NCI-H1694 (cell line): ENCODE results near the gene ITGAL.
"Not testable (repeated sequence)": the region's sequence is repeated elsewhere in the genome, so short reads cannot be mapped to it uniquely, and the experiment has no call there.

Experiments used
- DNase-seq: peaks from one replicate; lab custom pipeline; 2025; lab: John Stamatoyannopoulos, UW

ITGAL gene

DNA sequence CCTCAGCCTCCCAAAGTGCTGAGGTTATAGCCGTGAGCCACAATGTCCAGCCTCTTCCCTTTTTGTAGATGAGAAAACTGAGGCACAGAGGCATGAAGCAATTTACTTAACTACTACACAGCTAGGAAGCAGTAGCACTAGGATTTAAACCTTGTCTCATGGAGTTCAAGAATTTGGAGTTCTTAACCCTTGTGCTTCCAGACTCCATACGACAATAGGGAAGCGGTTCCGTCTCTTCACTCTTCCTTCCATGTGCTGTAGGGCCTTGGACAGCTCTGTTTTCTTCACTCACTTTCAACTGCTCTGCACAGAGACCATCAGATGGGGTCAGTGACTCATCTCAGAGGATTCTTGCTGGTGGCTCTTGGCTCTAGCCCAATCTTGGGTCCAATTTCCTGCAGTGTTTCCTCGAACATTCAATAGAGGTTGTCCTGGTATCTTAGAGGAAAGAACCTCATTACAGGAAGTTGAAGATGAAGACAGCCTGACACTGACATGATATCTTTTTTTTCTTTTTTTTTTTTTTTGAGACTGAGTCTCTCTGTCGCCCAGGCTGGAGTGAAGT is 19.3 kb downstream of the ITGAL start:
- no peak for DNase-seq

DNA sequence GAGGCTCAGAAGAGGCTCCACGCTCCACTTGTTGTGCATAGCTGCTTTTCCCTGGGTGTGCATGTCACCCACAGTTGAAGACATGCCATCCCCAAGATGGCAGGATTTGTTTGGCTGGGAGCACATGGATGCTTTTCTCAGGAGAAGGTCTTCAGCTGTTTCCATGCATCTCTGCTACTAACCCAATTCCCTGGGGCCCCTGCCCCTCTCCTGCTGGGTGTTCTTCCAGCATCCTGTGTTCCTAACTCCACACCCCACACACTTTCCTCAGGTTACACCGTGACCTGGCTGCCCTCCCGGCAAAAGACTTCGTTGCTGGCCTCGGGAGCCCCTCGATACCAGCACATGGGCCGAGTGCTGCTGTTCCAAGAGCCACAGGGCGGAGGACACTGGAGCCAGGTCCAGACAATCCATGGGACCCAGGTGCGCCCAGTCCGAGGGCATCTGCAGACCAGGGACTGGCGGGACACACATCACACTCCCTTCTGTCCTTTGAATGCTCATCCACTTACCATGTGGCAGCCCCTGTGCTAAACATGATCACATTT is 21.5 kb downstream of the ITGAL start:
- no peak for DNase-seq

DNA sequence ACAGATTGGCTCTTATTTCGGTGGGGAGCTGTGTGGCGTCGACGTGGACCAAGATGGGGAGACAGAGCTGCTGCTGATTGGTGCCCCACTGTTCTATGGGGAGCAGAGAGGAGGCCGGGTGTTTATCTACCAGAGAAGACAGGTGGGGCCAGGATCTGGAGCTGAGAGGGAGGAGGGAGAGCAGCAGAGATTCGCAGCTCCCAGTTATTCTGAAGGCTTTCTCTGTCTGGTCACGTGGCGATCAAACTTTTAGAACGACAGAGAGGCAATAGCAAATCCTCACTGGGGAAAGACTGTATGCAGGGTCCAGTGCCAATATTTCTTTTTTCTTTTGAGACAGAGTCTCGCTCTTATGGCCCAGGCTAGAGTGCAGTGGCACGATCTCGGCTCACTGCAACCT is 22.2 kb downstream of the ITGAL start:
- DNase-seq, result no peak

DNA sequence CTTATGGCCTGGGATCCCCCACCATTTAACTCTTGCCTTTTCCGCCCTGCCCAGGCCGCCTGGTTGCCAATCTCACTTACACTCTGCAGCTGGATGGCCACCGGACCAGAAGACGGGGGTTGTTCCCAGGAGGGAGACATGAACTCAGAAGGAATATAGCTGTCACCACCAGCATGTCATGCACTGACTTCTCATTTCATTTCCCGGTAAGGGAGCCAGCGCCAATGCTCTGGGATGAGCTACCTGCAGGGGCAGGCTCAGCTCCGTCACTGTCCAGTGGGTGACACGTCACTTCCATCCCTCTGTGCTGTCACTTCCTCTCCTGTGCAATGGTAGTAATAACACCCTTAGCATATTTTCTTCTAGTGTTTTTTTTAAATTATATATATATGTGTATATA is 26.7 kb downstream of the ITGAL start:
- no peak for DNase-seq

DNA sequence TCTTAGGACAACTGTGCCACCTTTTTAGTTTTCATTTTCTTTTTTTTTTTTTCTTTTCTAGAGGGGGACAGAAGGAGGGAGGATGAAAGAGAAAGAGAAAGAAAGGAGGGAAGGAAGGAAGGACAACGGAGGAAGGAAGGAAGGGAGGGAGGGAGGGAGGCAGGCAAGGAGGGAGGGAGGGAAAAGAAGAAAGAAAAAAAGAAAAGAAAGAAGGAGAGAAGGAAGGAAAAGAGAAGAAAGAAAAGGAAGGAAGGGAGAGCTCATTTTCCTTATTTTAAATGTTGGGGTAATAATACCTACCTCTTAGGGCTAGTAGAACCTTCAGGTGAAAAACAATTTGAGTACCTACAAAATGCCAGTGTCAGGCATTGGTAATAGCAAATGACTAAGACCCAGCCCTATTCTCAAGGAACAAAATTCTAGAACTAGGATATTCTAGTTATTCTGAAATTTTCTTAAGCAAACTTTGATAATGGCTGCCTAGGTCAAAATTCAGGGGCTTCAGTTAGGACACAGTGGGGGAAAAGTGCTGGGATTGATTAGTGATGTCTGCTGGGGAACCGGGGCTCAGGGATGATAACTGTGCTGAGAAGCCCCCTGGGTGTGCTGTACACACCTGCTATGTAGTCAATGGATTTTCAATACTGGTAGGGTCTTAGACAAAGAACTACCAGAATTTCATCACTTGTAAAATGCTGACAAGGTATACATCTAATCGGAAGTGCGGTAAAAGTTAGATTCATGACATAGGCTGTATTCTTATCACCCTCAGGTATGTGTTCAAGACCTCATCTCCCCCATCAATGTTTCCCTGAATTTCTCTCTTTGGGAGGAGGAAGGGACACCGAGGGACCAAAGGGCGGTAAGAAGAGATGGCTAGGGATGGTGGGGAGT is 31.1 kb downstream of the ITGAL start:
- no peak for DNase-seq

DNA sequence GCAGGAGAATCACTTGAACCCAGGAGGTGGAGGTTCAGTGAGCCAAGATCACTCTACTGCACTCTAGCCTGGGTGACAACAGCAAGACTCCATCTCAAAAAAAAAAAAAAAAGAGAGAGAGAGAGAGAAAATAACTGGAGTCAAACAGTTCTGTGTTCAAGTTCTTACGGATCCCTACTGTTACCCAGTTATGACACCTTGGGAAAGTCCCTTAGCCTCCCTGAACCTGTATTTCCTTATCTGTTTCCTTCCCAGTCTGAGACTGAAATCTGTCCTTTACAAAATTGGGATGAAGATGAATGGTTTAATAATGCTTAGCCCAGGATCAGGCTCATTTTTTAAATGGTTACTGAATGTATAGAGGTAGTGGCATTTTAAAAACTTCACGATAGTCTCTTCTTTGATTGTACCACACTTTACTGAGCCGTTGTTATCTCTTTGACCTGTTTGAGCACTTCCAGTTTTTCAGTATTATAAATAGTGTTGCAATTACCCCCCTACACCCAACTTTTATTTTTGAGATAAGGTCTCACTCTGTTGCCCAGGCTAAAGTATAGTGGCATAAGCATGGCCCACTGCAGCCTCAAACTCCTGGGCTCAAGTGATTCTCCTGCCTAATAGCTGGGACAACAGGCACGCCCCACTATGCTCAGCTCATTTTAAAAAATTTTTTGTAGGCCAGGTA is 36.7 kb downstream of the ITGAL start:
- DNase-seq, result no peak

DNA sequence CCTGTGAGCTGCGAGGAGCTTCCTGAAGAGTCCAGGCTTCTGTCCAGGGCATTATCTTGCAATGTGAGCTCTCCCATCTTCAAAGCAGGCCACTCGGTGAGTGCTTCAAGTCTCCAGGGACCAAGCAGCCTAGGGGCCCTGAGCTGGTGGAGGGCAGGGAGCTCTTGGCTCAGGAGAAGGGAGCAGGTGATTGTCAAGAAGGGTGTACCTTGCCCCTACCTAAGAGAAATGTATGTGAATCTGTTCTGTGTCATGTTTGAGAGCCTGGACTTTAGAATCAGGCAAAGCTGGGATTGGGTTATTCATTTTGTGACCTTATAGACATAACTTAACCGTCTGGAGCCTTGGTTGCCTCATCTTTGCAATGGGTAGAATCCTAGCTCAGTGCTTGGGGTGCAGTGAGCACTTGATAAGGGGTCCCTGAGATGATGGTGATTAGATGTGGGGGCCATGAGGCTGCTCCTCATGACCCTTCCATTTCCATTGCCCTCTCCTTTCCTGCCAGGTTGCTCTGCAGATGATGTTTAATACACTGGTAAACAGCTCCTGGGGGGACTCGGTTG is 37.9 kb downstream of the ITGAL start:
- DNase-seq, result no peak

DNA sequence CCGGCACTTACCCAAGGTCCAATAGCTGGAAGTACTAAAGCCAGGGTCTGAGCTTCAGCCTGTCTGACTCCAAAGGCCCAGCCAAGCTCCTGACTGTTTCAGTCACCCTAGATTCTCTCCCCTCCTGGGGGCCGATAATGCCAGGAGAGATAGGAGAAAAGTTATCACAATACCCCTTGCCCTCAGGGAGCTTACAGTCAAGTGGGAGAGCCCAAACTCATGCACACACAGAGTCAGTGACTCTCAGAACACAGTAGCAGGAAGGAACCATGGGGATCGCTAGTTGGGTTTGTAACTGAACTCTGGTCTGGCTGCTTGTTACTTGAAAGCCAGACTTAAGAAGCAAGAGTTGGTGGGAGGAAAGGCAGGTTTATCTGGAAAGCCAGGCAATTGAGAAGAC is 39.0 kb downstream of the ITGAL start:
- no peak for DNase-seq

DNA sequence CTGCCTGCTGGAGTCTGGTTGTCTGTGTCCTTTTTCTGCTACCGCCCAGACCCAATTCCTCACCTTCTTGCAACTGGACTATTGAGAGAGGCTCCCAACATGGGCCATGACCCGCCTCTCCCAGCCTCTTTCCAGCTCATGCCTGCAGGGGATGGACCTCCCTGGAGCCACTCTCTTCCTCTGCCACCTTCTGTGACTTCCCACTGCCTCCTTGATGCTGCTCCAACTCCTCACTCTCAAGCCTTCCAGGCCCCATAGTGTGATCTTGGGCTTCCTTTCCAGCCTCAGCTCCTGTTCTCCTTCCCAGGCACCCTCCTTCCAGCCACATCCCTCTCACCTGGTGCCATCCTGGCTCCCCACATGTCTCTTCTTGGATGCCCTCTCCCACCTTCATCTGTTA is 42.7 kb downstream of the ITGAL start:
- DNase-seq, result no peak

DNA sequence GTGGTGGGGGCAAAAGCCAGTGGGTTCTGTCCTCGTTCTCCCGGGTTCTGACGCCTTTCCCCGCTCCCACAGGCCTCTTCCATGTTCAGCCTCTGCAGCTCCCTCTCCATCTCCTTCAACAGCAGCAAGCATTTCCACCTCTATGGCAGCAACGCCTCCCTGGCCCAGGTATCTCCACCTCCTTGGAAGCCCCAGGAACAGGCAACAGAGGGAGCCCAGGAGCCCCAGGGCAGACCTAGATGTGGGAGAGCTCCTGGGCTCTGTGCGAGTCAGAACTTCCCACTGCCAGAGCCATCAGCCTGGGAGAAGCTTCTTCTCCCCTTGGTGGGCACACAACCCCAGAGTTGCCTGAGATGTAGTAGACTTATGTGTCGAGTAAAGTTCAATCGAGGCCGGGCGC is 46.0 kb downstream of the ITGAL start:
- no peak for DNase-seq

DNA sequence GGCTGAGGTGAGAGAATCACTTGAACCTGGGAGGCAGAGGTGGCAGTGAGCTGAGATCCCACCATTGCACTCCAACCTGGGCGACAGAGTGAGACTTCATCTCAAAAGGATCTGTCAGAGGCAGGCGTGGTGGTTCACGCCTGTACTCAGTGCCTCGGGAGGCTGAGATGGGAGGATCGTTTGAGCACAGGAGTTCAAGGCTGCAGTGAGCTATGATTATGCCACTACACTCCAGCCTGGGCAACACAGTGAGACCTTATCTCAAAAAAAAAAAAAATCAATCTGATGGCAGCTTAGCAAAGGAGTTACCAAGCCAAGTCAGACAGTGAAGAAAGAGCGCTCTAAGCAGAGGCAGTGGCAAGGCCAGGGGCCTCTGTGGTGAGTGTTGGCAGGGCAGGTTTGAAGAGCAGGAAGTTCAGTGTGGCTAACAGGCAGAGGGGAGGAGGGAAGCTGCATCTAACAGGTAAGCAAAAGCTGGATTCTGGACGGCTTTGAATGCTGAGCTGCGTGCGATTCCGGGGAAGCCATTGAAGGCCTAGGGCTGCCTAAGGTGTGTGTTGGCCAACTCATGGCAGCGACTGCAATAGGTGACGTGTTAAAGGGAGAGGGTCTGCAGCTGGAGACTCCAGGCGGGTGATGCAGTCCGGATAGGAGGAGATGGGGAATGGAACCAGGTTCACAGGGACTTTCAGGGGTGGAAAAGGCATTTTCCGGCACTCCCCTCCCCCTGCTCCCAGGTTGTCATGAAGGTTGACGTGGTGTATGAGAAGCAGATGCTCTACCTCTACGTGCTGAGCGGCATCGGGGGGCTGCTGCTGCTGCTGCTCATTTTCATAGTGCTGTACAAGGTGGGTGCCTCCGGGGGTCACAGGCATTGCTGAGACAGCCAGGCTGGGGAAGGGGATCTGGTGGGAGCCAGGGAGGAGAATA is 46.8 kb downstream of the ITGAL start:
- no peak for DNase-seq

DNA sequence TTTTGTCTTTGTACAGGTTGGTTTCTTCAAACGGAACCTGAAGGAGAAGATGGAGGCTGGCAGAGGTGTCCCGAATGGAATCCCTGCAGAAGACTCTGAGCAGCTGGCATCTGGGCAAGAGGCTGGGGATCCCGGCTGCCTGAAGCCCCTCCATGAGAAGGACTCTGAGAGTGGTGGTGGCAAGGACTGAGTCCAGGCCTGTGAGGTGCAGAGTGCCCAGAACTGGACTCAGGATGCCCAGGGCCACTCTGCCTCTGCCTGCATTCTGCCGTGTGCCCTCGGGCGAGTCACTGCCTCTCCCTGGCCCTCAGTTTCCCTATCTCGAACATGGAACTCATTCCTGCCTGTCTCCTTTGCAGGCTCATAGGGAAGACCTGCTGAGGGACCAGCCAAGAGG is 48.9 kb downstream of the ITGAL start:
- no peak for DNase-seq

DNA sequence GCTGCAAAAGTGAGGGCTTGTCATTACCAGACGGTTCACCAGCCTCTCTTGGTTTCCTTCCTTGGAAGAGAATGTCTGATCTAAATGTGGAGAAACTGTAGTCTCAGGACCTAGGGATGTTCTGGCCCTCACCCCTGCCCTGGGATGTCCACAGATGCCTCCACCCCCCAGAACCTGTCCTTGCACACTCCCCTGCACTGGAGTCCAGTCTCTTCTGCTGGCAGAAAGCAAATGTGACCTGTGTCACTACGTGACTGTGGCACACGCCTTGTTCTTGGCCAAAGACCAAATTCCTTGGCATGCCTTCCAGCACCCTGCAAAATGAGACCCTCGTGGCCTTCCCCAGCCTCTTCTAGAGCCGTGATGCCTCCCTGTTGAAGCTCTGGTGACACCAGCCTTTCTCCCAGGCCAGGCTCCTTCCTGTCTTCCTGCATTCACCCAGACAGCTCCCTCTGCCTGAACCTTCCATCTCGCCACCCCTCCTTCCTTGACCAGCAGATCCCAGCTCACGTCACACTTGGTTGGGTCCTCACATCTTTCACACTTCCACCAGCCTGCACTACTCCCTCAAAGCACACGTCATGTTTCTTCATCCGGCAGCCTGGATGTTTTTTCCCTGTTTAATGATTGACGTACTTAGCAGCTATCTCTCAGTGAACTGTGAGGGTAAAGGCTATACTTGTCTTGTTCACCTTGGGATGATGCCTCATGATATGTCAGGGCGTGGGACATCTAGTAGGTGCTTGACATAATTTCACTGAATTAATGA is 49.5 kb downstream of the ITGAL start:
- no peak for DNase-seq

DNA sequence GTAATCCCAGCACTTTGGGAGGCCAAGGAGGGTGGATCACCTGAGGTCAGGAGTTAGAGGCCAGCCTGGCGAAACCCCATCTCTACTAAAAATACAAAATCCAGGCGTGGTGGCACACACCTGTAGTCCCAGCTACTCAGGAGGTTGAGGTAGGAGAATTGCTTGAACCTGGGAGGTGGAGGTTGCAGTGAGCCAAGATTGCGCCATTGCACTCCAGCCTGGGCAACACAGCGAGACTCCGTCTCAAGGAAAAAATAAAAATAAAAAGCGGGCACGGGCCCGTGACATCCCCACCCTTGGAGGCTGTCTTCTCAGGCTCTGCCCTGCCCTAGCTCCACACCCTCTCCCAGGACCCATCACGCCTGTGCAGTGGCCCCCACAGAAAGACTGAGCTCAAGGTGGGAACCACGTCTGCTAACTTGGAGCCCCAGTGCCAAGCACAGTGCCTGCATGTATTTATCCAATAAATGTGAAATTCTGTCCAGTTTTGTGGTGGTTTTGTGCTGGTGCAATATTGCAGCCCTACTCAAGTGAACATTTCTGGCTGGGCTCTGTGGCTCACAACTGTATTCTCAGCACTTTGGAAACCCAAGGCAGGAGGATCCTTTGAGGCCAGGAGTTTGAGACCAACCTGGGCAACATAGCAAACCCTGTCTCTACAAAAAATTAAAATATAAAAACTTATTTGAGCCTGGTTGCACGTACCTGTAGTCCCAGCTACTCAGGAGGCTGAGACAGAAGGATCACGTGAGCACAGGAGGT is 50.3 kb downstream of the ITGAL start:
- DNase-seq, result not testable (repeated sequence)

DNA sequence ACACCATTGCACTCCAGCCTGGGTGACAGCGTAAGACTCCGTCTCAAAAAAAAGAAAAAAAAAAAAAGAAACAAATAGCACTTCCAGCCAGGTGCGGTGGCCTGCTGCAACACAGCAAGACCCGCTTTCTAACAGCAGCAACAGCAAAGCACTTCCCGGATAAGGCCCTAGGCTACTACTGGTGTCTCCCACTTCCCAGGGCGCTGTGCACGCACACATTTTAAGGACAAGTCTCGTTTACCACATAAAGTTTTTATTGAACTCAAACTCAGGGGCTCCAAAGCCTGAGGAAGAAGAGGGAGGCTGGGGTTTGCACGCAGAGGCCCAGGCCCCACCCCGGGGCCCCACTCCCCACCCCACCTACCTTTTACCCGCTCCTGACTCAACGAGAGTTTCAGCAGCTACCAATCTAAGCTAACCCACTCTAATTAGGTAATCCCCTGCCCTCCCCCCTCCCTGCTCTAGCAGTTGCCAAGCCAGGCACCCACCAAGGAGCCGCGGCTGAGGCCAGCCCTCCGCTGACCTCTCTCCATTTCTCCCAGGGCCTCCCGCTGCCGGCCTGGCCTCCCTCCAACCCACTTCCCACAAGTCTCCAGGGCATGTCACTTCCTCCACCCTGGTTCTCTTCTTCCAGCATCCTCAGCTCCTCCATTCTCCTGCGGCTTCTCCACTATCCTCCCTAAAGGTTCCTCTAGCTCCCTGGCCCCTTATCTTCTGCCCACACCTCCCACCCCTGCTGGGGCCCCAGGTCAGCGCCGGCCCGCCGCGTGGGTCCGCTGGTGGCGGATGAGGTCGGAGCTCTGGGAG is 51.4 kb downstream of the ITGAL start:
- DNase-seq, result no peak

DNA sequence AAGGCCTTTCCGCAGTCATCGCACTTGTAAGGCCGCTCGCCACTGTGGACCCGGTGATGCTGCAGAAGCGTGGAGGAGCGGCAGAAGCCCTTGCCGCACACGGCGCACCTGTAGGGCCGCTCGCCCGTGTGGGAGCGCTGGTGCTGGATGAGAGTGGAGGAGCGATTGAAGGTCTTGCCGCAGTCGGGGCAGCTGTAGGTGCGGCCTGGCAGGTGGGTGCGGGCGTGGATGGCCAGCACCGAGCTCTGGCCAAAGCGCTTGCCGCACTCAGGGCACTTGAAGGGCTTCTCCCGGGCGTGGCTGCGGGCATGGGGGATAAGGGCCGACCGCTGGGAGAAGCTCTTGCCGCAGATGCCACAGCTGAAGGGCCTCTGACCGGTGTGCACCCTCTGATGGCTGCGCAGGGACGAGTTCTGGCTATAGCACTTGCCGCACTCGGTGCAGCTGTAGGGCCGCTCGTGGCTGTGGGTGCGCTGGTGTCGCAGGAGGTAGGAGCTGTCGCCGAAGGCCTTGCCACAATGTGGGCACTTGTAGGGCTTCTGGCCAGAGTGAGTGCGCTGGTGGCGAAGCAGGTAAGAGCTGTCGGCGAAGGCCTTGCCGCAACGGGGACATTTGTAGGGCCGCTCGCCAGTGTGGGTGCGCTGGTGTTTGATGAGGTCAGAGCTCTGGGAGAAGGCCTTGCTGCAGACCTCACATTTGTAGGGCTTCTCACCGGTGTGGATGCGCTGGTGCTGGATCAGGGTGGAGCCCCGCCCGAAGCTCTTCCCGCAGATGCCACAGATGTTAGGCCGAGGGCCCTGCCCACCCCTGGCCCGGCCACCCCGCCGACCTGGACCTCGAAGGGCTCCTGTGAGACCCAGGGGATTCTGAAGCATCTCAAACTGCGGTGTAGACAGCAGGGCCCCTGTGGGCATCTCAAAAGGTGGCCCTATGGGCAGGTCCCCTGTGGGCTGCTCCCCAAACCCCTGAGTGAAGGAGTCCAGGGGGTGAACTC is 52.3 kb downstream of the ITGAL start:
- DNase-seq, result no peak

DNA sequence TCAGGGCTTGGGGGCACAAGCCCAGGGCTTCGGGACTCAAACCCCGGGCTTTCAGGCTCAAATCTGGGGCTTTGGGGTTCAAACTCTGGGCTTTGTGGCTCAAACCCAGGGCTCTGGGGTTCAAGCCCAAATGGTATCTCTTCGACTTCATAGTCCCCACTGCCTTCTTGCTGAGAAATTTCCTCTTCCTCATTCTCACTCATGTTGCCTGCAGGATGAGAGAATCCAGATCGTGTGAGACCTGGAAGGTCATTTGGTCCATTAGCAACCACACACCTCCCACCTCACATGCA is 53.2 kb downstream of the ITGAL start:
- no peak for DNase-seq
